Activated naive CD4-positive, alpha-beta T cell treated with anti-CD3 and anti-CD28 coated beads, Interleukin-2, amount 50 U/mL, for 72 hours (primary cell): ENCODE results near the gene ASTN2. TPM values are rescaled to one million over a fixed set of nuclear protein-coding genes. Genes with fewer than 3 reads are reported as not detected.

Experiments
- ATAC-seq, 2 donors: fragments of 150-1000 bp; cut with Tn5 transposase; 2 replicates each; pipeline ENCODE4 v1.10.0; 2021; ENCODE audit warnings: mild to moderate bottlenecking in 2 of 2, moderate library complexity in 2 of 2
- DNase-seq, 2 donors: peaks; one replicate each; pipeline ENCODE4 v3.0.0; 2021 to 2022; ENCODE audit warnings: low spot score in 2 of 2
- H3K27ac Mint-ChIP-seq, 2 donors: one replicate each; pipeline ENCODE4 v1.8.0; 2022; ENCODE audit warnings: mild to moderate bottlenecking in 2 of 2, mixed read lengths in 2 of 2
- H3K36me3 Mint-ChIP-seq, 2 donors: one replicate each; pipeline ENCODE4 v1.8.0; 2022; ENCODE audit warnings: mixed read lengths in 2 of 2
- H3K9me3 Mint-ChIP-seq, 2 donors: one replicate each; pipeline ENCODE4 v1.8.0; 2022; ENCODE audit warnings: mixed read lengths in 2 of 2
- total RNA-seq, 2 donors: library from RNA; stranded (reverse); gene quantifications; one replicate each; pipeline ENCODE4 v1.2.3, GENCODE V29; 2022

The ASTN2 gene
- total RNA-seq, 2 donors from 2014 or later, result 4.5 to 5.4 TPM

GRCh38 chr9:116662646-116663310, 752.1 kb downstream of the ASTN2 start:
- H3K27ac Mint-ChIP-seq, result no peak overlapping the region
- DNase-seq (no peak), ATAC-seq (no peak)
- no peaks in the 10 kb centered on the region for H3K36me3 Mint-ChIP-seq
- no peaks in the 10 kb centered on the region for H3K9me3 Mint-ChIP-seq

- no peak for DNase-seq
- H3K36me3 Mint-ChIP-seq, result no peaks in the 10 kb centered on the region
- ATAC-seq, result peak; percentile 31 to 63
Measured at GRCh38 chr9:116661037-116661954, 753.6 kb downstream of the ASTN2 start.

GRCh38 chr9:116658265-116658664, 756.6 kb downstream of the ASTN2 start:
- Mint-ChIP-seq H3K36me3 (no peaks in the 10 kb centered on the region), H3K9me3 (no peaks in the 10 kb centered on the region), H3K27ac (no peak overlapping the region)
- ATAC-seq (no peak), DNase-seq (no peak)

More at GRCh38 chr9:116661037-116661954, 753.6 kb downstream of the ASTN2 start:
- Mint-ChIP-seq H3K27ac (no peak overlapping the region), H3K9me3 (no peaks in the 10 kb centered on the region)

- Mint-ChIP-seq H3K27ac (no peak overlapping the region), H3K36me3 (no peaks in the 10 kb centered on the region), H3K9me3 (no peaks in the 10 kb centered on the region)
- DNase-seq, result no peak
- no peak for ATAC-seq
Measured at GRCh38 chr9:116656977-116657376, 757.9 kb downstream of the ASTN2 start.

- Mint-ChIP-seq H3K27ac (no peak overlapping the region), H3K9me3 (no peaks in the 10 kb centered on the region), H3K36me3 (peaks cover 0 to 1% of the 10 kb centered on the region in 2 donors)
- no peak for ATAC-seq
- no peak for DNase-seq
Measured at GRCh38 chr9:116656501-116656971, 758.3 kb downstream of the ASTN2 start.

- ATAC-seq (no peak), DNase-seq (no peak)
- peaks cover 0 to 10% of the 10 kb centered on the region in 2 donors for H3K36me3 Mint-ChIP-seq
Measured at GRCh38 chr9:116654059-116654355, 760.9 kb downstream of the ASTN2 start.

GRCh38 chr9:116653348-116654058, 761.4 kb downstream of the ASTN2 start:
- DNase-seq (no peak), ATAC-seq (no peak)
- no peaks in the 10 kb centered on the region for H3K9me3 Mint-ChIP-seq
- no peak overlapping the region for H3K27ac Mint-ChIP-seq
- peaks cover 0 to 10% of the 10 kb centered on the region in 2 donors for H3K36me3 Mint-ChIP-seq

More at GRCh38 chr9:116654059-116654355, 760.9 kb downstream of the ASTN2 start:
- H3K27ac Mint-ChIP-seq, result no peak overlapping the region
- H3K9me3 Mint-ChIP-seq, result no peaks in the 10 kb centered on the region

GRCh38 chr9:116647515-116647809, 767.4 kb downstream of the ASTN2 start:
- Mint-ChIP-seq H3K27ac (no peak overlapping the region), H3K36me3 (peaks cover 0 to 16% of the 10 kb centered on the region in 2 donors), H3K9me3 (no peaks in the 10 kb centered on the region)
- no peak for ATAC-seq
- no peak for DNase-seq

- Mint-ChIP-seq H3K27ac (no peak overlapping the region), H3K9me3 (no peaks in the 10 kb centered on the region), H3K36me3 (peaks cover 0 to 16% of the 10 kb centered on the region in 2 donors)
- ATAC-seq (peak in 1 of 2 donors; percentile 60), DNase-seq (no peak)
Measured at GRCh38 chr9:116646661-116647514, 768.0 kb downstream of the ASTN2 start.

- ATAC-seq, result no peak
- Mint-ChIP-seq H3K36me3 (peaks cover 0 to 6% of the 10 kb centered on the region in 2 donors), H3K9me3 (no peaks in the 10 kb centered on the region), H3K27ac (no peak overlapping the region)
- DNase-seq, result no peak
Measured at GRCh38 chr9:116644091-116644688, 770.7 kb downstream of the ASTN2 start.

GRCh38 chr9:116643691-116644090, 771.2 kb downstream of the ASTN2 start:
- ATAC-seq, result no peak
- Mint-ChIP-seq H3K36me3 (peaks cover 0 to 6% of the 10 kb centered on the region in 2 donors), H3K9me3 (no peaks in the 10 kb centered on the region), H3K27ac (no peak overlapping the region)
- DNase-seq, result no peak

GRCh38 chr9:116641292-116642059, 773.4 kb downstream of the ASTN2 start:
- Mint-ChIP-seq H3K27ac (no peak overlapping the region), H3K36me3 (peaks cover 0 to 10% of the 10 kb centered on the region in 2 donors), H3K9me3 (no peaks in the 10 kb centered on the region)
- ATAC-seq (no peak), DNase-seq (no peak)

- DNase-seq, result no peak
- no peak overlapping the region for H3K27ac Mint-ChIP-seq
- H3K36me3 Mint-ChIP-seq, result peaks cover 0 to 10% of the 10 kb centered on the region in 2 donors
- no peaks in the 10 kb centered on the region for H3K9me3 Mint-ChIP-seq
- no peak for ATAC-seq
Measured at GRCh38 chr9:116639251-116639741, 775.6 kb downstream of the ASTN2 start.

- DNase-seq (no peak), ATAC-seq (peak in 1 of 2 donors; percentile 91)
- no peaks in the 10 kb centered on the region for H3K9me3 Mint-ChIP-seq
- no peak overlapping the region for H3K27ac Mint-ChIP-seq
- peaks cover 0 to 10% of the 10 kb centered on the region in 2 donors for H3K36me3 Mint-ChIP-seq
Measured at GRCh38 chr9:116635908-116636307, 778.9 kb downstream of the ASTN2 start.
